ENCODE results near the gene TRIM42.

Gene TRIM42

DNA sequence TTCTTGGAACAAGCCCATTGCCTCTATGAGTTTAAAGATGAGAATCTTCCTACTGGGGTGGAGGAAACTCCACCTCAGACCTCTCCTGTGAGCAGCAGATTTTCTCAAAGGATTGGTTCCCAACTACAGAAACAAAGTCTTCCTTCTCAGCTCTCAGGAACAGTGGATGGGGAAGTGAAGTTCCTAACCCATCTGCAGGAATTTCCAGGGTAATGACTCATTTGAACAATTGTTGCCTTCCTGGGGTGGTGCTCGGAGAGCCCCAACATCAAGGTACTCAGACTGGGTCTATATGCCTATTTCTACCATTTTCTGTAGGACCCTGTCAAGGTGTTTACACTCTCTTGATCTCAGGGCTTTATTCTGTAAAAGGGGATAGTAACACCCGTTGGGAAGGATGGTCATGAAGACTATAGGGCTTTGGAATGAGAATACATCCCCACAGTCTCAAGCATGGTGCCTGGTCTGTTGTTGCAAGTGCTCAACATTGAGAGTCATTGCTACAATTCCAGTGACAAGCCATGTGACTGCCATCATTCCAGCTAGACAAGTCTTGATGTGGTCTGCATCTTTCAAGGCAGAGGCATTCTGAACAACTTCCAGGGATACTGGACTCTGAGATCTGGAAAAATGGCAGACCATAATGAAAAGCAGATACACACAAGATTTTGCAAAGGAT lies 33.0 kb downstream of the TRIM42 start:
- no peak for DNase-seq (ENCODE audit: low read depth)

DNA sequence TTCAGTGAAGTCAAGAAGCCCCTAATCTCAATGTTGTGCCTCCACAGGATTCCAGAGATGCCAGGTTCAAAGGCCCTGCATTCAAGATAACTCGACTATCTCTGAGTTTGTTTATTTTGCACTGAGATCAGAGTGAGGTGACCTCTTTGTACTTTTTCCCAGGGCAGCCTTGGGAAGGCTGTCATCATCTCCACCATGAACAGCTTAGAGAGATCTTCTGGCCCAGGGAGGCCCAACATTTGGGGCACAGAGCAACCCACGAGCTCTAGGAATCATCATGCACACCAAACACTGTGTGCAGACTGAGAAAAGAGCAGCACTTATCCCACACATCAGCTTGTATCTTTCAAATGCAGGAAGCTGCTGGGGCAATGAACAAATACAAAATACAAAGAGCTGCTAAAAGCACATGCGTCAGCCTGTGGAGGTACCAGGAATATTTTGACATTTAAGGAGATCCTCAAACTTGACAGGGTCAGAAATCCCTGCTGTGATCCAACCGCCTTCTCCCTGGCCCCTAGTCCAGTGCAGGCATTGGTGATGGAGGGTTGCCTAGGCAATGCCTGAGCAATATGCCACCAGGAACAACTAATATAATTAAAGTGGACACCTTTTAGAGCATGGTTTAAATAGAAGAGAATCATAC lies 33.6 kb downstream of the TRIM42 start:
- no peak for DNase-seq (ENCODE audit: low read depth)

DNA sequence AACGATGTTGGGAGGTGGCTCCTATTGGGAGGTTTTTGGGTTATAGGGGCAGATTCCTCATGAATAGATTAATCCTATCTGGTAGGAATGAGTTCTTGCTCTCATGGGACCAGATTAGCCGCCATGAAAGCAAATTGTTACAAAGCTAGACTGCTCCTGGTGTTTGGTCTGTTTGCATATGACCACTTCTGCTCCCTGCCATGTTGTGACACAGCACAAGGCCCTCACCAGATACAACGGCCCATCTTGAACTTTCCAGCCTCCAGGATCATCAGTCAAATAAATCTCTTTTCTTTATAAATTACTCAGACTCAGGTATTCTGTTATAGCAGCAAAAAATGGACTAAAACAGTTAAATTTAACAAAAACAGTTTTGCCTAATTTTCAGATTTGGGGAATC lies 34.4 kb downstream of the TRIM42 start:
- DNase-seq (ENCODE audit: low read depth): no peak

DNA sequence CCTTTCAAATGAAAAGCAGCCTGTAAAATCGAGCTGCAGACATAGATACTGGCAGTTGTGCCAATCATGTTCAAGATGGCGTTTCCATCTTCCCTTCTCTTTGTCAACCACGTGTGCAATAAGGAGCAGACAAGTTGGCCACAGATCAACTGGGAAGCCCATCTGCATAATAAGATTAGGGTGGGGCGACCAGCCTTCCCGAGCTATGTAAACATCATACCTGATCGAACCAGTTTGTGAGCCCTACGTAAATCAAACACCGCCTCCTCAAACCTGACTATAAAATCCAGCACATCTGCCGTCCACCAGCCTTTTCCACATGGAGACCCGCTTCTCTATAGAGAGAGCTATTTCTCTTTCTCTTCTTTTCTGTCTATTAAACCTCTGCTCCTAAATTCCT lies 37.2 kb downstream of the TRIM42 start:
- no peak for DNase-seq (ENCODE audit: low read depth)

DNA sequence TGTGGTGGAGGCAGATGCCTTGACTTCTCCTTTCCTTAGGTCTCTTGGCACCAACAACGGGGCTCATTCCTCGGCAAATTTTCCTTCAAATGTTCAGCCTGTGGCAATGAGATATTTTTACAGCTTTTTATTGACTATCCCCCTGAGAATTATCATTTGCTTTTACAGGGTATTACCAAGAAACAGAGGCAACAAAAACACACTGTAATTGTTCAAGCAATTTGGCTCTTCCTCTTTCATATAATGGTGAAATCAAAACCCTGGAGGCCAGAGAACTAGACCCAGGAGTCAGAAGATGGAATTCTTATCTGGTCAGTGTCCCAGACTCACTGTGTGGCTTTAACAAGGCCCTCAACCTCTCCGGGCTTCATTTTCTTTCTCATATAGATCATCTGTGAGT lies 40.1 kb downstream of the TRIM42 start:
- no peak for DNase-seq (ENCODE audit: low read depth)

DNA sequence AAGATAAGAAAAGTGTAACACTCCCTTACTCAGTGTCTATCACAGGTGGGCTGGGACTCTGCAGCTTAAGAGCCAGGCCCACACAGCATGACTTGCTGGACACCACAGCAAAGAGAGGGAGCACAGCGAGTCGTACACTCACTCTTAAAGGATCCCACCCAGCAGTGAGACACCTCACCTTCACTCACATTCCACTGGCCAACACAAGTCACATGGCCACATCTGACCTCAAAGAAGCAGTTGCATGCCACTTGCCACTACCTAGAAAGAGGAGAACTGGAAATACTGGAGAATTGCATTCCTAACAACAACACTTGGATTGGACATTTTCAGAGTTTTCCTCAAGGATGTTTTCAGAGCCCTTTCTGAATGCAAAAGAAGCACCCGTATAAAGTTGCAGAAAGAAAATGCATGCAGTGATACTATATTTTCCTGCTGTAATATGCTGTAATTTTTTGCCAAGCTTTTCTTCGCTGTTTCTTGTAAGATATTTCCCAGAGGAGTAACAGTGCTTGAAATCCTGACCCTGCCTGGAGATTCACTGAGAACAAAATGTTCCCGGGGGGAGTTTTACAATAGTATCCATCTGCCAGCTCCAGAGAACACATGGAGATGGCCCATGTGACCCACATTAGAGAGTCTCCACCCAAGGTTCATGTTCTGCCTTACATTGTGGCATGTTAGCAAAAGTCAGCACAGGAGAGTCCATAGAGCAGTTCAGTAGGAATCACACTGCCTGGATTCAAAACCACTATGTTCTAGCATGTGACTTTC lies 42.2 kb downstream of the TRIM42 start:
- no peak for DNase-seq (ENCODE audit: low read depth)

DNA sequence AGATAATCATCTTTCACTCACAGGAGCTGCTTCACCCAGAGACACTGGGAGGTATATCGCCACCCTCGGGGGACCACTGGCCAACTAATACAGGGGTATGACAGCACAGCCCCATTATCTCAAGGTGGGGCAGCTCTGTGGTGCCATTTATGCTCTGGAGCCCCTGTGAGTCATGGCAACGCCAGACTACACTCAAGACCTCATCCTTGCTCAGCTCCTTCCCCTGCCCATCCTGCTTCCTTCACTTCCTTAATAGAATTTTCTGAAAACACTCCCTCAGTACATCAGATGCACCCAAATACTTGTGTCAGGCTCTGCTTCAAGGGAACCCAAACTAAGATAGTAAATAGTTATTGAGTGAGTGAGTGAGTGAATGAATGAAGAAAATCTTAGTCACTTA lies 45.7 kb downstream of the TRIM42 start:
- DNase-seq (ENCODE audit: low read depth): no peak

DNA sequence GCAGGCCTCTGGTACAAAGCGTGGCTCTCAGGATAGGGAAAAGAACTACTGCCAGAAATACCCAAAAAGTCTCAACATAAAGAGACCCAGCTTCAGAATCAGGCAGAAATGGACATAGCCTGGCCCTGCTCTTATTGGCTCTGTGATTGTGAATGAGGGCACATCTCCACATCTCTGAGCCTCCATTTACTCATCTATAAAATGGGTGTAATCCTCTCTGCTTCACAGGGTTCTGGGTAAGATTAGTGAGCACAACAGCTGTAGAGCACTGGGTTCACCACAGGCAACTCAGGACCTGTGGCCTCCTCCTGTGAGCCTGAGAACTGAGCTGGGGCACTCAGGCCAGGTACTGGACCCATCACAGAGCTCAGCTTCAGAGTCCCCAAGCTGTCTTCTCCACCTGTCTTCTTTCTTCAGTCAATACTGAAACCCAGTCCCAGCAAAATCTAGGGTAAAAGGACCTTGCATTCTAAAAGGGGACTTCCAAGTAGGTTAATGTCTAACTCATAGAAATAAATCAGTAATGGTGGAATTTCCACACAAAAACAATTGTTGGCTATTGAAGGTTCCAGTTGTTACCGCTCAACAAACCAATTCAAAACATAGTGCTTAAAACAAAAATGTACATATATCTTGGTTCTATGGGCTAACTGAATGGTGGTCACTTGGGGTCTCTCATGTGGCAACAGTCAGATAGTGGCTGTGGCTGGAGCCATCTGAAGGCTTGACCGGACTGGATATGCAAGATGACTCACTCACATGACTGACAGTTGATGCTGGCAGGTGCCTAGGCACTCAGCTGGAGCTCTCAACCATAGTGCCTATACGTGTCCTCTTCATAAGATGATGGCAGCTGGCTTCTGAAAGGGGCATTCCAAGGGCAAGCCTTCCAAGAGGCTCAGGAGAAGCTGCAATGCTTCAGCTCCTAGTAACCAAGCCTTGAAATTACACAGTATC lies 47.3 kb downstream of the TRIM42 start:
- DNase-seq (ENCODE audit: low read depth): no peak

DNA sequence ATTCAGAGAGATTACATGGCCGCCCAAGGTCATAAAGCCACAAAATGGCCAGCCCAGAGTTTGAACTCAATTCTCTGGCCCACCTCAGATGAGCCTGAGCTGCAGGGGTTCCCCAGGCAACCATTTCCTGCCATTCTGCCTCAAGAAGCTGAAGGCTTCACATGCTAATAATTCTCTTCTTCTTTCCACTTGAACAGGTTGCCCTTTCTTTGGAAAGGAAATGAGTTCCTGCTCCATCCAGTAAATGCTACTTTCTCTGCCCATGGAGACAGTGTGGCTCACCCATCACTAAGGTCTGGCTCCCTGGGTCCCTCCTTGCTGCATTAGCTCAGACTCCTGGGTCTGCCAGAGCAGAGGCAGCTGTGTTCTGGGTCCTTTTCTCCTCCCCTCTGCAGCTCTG lies 48.2 kb downstream of the TRIM42 start:
- DNase-seq (ENCODE audit: low read depth): no peak

DNA sequence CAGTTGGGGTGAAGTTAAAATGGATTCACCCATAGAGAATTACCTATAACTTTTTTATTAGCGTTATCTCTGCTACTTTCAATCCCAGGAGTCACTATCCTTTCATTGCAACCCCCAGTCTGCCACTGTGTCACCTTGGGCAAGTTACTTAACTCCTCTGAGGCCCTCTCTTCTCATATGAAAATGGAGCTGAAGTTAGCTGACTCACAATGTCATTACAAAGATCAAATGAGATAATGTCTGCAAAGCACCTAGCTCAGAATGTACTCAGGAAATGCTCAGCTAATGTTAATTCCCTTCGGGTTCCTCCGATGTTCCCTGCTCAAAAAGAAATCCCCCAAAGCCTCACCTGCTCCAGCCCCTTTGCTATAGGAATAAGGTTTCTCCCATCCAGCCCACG lies 50.0 kb downstream of the TRIM42 start:
- DNase-seq (ENCODE audit: low read depth): no peak

DNA sequence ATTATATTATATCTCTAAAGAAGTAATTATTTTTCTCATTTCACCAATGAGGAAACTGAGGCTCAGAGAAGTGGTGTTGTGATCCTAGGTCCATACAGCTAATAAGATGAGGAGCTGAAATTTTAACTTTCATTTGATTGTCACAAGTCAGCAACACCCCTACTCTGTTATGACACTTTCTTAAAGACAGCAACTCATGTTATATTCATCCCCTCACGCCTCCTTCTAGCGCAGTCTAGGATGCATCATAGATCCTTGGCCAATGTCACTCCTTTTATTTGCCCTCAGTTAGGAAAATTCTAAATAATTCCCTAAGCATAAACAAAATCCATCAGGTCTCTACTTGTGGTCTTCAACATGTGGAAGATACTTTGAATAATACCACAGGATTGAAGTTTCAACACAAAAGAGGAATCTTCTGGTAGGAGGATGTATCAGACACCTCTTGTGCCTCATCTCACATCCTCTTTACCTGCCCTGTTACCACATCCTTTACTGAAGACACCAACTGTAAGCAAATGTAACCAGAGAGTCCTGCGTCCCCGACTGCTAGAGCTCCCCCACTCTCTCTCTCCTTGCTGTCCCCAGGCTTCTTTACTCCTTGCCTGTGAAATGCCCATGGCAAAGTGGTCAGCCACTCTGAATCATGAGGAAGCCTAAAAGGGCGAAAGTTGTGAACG lies 53.7 kb downstream of the TRIM42 start:
- DNase-seq (ENCODE audit: low read depth): no peak

DNA sequence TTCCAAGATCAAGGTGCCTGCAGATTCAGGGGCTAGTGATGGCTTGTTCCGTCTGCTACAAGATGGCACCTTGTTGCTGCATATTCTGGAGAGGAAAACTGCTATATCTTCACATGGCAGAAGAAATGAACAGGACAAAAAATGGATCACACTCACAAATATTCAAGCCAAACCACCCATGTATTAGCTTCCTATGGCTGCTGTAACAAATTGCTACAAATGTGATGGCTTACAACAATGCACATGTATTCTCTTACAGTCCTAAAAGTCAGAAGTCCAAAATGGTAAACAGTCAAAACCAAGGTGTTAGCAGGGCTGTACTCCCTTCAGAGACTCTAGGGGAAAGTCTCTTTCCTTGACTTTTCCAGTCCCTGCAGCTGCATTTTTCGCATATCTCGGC lies 55.8 kb downstream of the TRIM42 start:
- no peak for DNase-seq (ENCODE audit: low read depth)

DNA sequence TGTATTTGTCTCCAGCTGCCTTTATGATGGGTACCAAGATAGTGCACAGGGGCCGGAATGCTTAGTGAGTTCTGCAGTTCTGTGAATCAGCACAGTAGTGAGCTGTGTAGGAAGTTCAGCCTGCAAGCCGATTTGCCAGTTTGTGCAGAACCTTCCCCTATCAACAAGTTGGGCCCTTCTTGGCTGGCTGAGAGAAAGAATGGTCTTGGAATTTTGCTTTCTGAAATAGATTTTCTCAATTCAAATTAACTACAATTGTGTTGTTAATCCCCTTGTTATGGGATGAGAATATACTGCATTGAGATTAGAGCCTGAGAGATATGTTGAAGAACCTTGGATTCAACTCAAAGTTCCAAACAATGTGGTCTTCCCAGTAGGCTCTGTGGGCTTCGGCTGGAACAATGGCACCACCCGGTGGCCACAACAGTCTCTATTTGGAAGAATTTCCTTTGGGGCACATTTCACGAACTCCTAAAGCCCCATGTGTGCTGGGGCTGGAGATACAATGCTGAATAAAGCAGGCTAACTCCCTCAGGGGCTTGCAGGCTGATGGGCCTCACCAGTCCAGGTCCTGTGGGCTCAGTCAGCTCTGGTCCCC lies 59.1 kb downstream of the TRIM42 start:
- DNase-seq (ENCODE audit: low read depth): no peak

DNA sequence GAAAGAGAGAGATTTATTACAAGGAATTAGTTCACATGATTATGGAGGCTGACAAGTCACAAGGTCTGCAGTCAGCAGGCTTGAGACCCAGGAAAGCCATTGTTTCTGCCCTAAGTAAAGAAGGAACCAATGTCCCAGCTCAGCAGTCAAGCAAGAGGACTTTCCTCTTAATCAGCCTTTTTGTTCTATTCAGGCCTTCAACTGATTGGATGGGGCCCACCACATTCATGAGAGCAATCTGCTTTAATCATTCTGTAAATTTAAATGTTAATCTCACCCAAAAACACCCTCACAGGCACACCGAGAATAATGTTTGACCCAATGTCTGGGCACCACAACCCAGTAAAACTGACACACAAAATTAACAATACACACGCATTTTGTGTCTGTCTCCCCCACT lies 64.3 kb downstream of the TRIM42 start:
- no peak for DNase-seq (ENCODE audit: low read depth)

DNA sequence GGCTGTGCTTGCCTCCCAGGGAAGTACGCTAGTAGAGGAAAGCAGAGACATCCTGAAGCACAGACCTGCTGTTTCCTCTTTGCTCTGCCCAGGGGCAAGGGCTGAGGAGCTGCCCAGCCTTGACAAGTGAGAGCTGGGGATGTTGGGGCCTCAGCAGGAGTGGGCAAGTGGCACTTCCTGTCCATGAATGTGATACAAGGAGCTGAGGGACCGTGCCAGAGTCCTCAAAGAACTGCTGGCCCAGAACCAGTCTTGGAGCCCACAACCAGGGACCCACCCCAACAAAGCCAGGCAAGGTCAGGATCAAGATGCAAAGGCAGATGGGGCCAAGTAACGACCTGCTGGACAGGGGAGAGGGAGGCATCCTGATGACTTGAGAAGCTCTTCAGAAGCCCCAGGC lies 70.3 kb downstream of the TRIM42 start:
- DNase-seq (ENCODE audit: low read depth): no peak

DNA sequence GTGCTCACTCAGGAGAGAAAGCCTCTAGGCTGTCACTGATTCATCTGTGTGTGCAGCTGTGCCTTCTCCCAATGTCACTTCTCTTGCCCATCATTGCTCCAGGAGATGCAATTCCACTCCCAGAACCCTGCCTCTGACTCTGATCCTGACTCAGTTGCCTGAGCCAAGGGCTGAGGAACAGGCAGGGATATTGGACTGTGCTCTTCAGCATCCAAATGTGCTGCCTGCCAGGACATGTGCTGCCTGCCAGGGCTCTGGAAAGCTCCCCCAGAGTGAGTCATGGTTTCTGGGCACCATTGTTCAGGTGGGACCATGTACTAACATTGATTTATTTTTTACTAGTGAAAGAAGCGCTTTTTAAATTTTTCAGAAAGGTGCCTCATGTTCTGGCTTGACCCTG lies 71.0 kb downstream of the TRIM42 start:
- DNase-seq (ENCODE audit: low read depth): no peak

Measured in stimulated activated CD8-positive, alpha-beta memory T cell treated with anti-CD3 and anti-CD28 coated beads, Interleukin-4, amount 100 ng/mL, for 24 hours (primary cell).